ENCODE results near the gene PRICKLE2.

Gene PRICKLE2

GRCh38 chr3:64098670-64099069 is 126.6 kb downstream of the PRICKLE2 start:
- no peak overlapping the region for H3K14ac ChIP-seq (ENCODE audit: low read length)
- H3K9me3 ChIP-seq (ENCODE audit: insufficient read depth, low read depth, low read length): no peaks in the 10 kb centered on the region
- H2BK120ac ChIP-seq (ENCODE audit: insufficient read depth, low read length, poor library complexity): no peak overlapping the region
- no peaks in the 10 kb centered on the region for H3K79me2 ChIP-seq (ENCODE audit: control insufficient read depth, insufficient read depth, low read length, poor library complexity)
- H3K18ac ChIP-seq (ENCODE audit: low read length): no peak overlapping the region
- H4K12ac ChIP-seq (ENCODE audit: low read depth, low read length): no peak overlapping the region
- H4K91ac ChIP-seq (ENCODE audit: low read depth, low read length): no peak overlapping the region
- no peak overlapping the region for H4K8ac ChIP-seq (ENCODE audit: low read depth, low read length)
- H3K4me3 ChIP-seq (ENCODE audit: low read depth, low read length): no peak overlapping the region
- WGBS (ENCODE audit: extremely low coverage, insufficient coverage, insufficient read length): no CpG with 5 or more reads among the region's 3 CpGs
- no peak overlapping the region for H3K27ac ChIP-seq (ENCODE audit: low read depth, low read length)
- H3K4me2 ChIP-seq (ENCODE audit: low read length): no peak overlapping the region
- no peaks in the 10 kb centered on the region for H3K79me1 ChIP-seq (ENCODE audit: low read length)
- H3K9ac ChIP-seq (ENCODE audit: low read length): no peak overlapping the region
- H2AK5ac ChIP-seq (ENCODE audit: low read length): no peak overlapping the region
- no peak overlapping the region for H2BK12ac ChIP-seq (ENCODE audit: low read length)
- H3K36me3 ChIP-seq (ENCODE audit: control insufficient read depth in 1 of 2, insufficient read depth in 2 of 2, low read length in 2 of 2): peaks cover 10 to 35% of the 10 kb centered on the region in 2 experiments
- no peak overlapping the region for H3K4ac ChIP-seq (ENCODE audit: low read depth, low read length)
- H2AFZ ChIP-seq (ENCODE audit: insufficient read depth, low read length, poor library complexity): no peak overlapping the region
- no peak for DNase-seq
- peaks cover 0 to 2% of the 10 kb centered on the region in 2 experiments for H3K4me1 ChIP-seq (ENCODE audit: control insufficient read depth in 1 of 2, insufficient read depth in 2 of 2, low read length in 2 of 2)
- H2BK5ac ChIP-seq (ENCODE audit: low read depth, low read length, poor library complexity): no peak overlapping the region
- H3K23ac ChIP-seq (ENCODE audit: low read length): no peak overlapping the region
- no peaks in the 10 kb centered on the region for H3K27me3 ChIP-seq (ENCODE audit: insufficient read depth, low read length)

- Histone ChIP-seq H2AK5ac (ENCODE audit: low read length) (no peak overlapping the region), H2BK5ac (ENCODE audit: low read depth, low read length, poor library complexity) (no peak overlapping the region), H2AFZ (ENCODE audit: insufficient read depth, low read length, poor library complexity) (no peak overlapping the region), H3K18ac (ENCODE audit: low read length) (no peak overlapping the region), H3K36me3 (ENCODE audit: control insufficient read depth in 1 of 2, insufficient read depth in 2 of 2, low read length in 2 of 2) (peaks cover 10 to 35% of the 10 kb centered on the region in 2 experiments), H4K91ac (ENCODE audit: low read depth, low read length) (no peak overlapping the region), H4K8ac (ENCODE audit: low read depth, low read length) (no peak overlapping the region), H3K79me1 (ENCODE audit: low read length) (no peaks in the 10 kb centered on the region), H3K27ac (ENCODE audit: low read depth, low read length) (no peak overlapping the region), H3K14ac (ENCODE audit: low read length) (no peak overlapping the region), H3K4me1 (ENCODE audit: control insufficient read depth in 1 of 2, insufficient read depth in 2 of 2, low read length in 2 of 2) (peaks cover 0 to 2% of the 10 kb centered on the region in 2 experiments), H3K4ac (ENCODE audit: low read depth, low read length) (no peak overlapping the region), H2BK120ac (ENCODE audit: insufficient read depth, low read length, poor library complexity) (no peak overlapping the region), H2BK12ac (ENCODE audit: low read length) (no peak overlapping the region), H3K27me3 (ENCODE audit: insufficient read depth, low read length) (no peaks in the 10 kb centered on the region), H3K4me3 (ENCODE audit: low read depth, low read length) (no peak overlapping the region), H3K4me2 (ENCODE audit: low read length) (no peak overlapping the region), H3K9ac (ENCODE audit: low read length) (no peak overlapping the region), H3K9me3 (ENCODE audit: insufficient read depth, low read depth, low read length) (no peaks in the 10 kb centered on the region), H3K23ac (ENCODE audit: low read length) (no peak overlapping the region), H3K79me2 (ENCODE audit: control insufficient read depth, insufficient read depth, low read length, poor library complexity) (no peaks in the 10 kb centered on the region), H4K12ac (ENCODE audit: low read depth, low read length) (no peak overlapping the region)
- no peak for DNase-seq
- WGBS (ENCODE audit: extremely low coverage, insufficient coverage, insufficient read length): no CpG with 5 or more reads among the region's 5 CpGs
These were observed 127.3 kb downstream of the PRICKLE2 start for GRCh38 chr3:64097920-64098319.

DNA sequence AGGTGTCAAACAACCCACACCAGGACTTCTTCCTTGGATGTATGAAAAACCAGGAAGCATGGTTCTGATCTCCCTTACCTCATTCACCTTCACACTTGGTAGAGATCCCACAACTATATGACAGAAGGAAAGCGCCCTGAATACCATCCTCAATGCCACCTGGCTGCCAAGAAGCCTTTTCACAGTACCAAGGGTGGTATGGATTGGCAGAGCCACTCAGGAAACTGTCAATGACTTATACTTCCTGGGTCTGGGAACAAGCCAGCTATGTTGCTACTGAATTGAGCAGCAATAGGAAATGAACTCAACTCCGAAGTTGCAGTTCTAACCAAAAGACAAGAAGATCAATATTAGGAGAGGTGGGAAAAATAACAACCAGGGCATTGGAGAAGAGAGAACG is 129.5 kb downstream of the PRICKLE2 start:
- Histone ChIP-seq H4K91ac (ENCODE audit: low read depth, low read length) (no peak overlapping the region), H3K4ac (ENCODE audit: low read depth, low read length) (no peak overlapping the region), H2AFZ (ENCODE audit: insufficient read depth, low read length, poor library complexity) (no peak overlapping the region), H3K9ac (ENCODE audit: low read length) (no peak overlapping the region), H3K9me3 (ENCODE audit: insufficient read depth, low read depth, low read length) (no peaks in the 10 kb centered on the region), H2BK5ac (ENCODE audit: low read depth, low read length, poor library complexity) (no peak overlapping the region), H2BK120ac (ENCODE audit: insufficient read depth, low read length, poor library complexity) (no peak overlapping the region), H3K23ac (ENCODE audit: low read length) (no peak overlapping the region), H3K14ac (ENCODE audit: low read length) (no peak overlapping the region), H3K4me1 (ENCODE audit: control insufficient read depth in 1 of 2, insufficient read depth in 2 of 2, low read length in 2 of 2) (peaks cover 2% of the 10 kb centered on the region in 2 experiments), H3K27me3 (ENCODE audit: insufficient read depth, low read length) (no peaks in the 10 kb centered on the region), H2BK12ac (ENCODE audit: low read length) (no peak overlapping the region), H3K79me2 (ENCODE audit: control insufficient read depth, insufficient read depth, low read length, poor library complexity) (no peaks in the 10 kb centered on the region), H3K27ac (ENCODE audit: low read depth, low read length) (no peak overlapping the region), H3K36me3 (ENCODE audit: control insufficient read depth in 1 of 2, insufficient read depth in 2 of 2, low read length in 2 of 2) (peaks cover 10 to 32% of the 10 kb centered on the region in 2 experiments), H4K8ac (ENCODE audit: low read depth, low read length) (no peak overlapping the region), H2AK5ac (ENCODE audit: low read length) (no peak overlapping the region), H3K18ac (ENCODE audit: low read length) (no peak overlapping the region), H3K4me2 (ENCODE audit: low read length) (no peak overlapping the region), H3K79me1 (ENCODE audit: low read length) (peaks cover 3% of the 10 kb centered on the region), H4K12ac (ENCODE audit: low read depth, low read length) (no peak overlapping the region), H3K4me3 (ENCODE audit: low read depth, low read length) (no peak overlapping the region)
- WGBS (ENCODE audit: extremely low coverage, insufficient coverage, insufficient read length): no CpG with 5 or more reads among the region's 3 CpGs
- DNase-seq: no peak

DNA sequence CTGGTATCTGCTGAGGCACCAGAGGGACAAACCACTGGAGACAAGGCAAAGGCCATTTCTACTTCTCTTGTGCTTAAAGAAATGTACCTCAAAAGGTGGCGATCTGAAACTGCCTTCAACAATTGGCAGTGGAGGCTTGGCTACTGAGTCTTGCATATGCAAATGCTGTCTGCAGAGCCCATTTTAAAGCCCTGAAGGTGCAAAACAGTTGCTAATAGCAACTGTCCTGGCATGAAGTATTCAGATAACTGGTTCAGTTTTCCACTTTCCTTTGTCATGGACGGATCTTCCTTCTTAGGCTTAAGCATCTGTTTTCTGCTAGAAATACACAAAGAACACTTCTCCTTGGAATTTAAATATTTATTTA is 130.6 kb downstream of the PRICKLE2 start:
- no peak overlapping the region for H4K8ac ChIP-seq (ENCODE audit: low read depth, low read length)
- H2BK120ac ChIP-seq (ENCODE audit: insufficient read depth, low read length, poor library complexity): no peak overlapping the region
- H2BK12ac ChIP-seq (ENCODE audit: low read length): no peak overlapping the region
- no peak for DNase-seq
- H3K23ac ChIP-seq (ENCODE audit: low read length): peak overlapping the region; percentile 41
- no peak overlapping the region for H4K91ac ChIP-seq (ENCODE audit: low read depth, low read length)
- no peak overlapping the region for H2AK5ac ChIP-seq (ENCODE audit: low read length)
- H3K9ac ChIP-seq (ENCODE audit: low read length): no peak overlapping the region
- no peak overlapping the region for H3K18ac ChIP-seq (ENCODE audit: low read length)
- H3K4me1 ChIP-seq (ENCODE audit: control insufficient read depth in 1 of 2, insufficient read depth in 2 of 2, low read length in 2 of 2): peaks cover 2% of the 10 kb centered on the region in 2 experiments
- peaks cover 3% of the 10 kb centered on the region for H3K79me1 ChIP-seq (ENCODE audit: low read length)
- H3K4me2 ChIP-seq (ENCODE audit: low read length): no peak overlapping the region
- no peak overlapping the region for H3K27ac ChIP-seq (ENCODE audit: low read depth, low read length)
- H3K79me2 ChIP-seq (ENCODE audit: control insufficient read depth, insufficient read depth, low read length, poor library complexity): no peaks in the 10 kb centered on the region
- no peaks in the 10 kb centered on the region for H3K9me3 ChIP-seq (ENCODE audit: insufficient read depth, low read depth, low read length)
- WGBS (ENCODE audit: extremely low coverage, insufficient coverage, insufficient read length): no CpG with 5 or more reads among the region's 2 CpGs
- H3K36me3 ChIP-seq (ENCODE audit: control insufficient read depth in 1 of 2, insufficient read depth in 2 of 2, low read length in 2 of 2): peaks cover 8 to 28% of the 10 kb centered on the region in 2 experiments
- no peak overlapping the region for H3K4ac ChIP-seq (ENCODE audit: low read depth, low read length)
- no peaks in the 10 kb centered on the region for H3K27me3 ChIP-seq (ENCODE audit: insufficient read depth, low read length)
- H3K4me3 ChIP-seq (ENCODE audit: low read depth, low read length): no peak overlapping the region
- H2AFZ ChIP-seq (ENCODE audit: insufficient read depth, low read length, poor library complexity): no peak overlapping the region
- no peak overlapping the region for H4K12ac ChIP-seq (ENCODE audit: low read depth, low read length)
- no peak overlapping the region for H3K14ac ChIP-seq (ENCODE audit: low read length)
- H2BK5ac ChIP-seq (ENCODE audit: low read depth, low read length, poor library complexity): no peak overlapping the region

All from trophoblast cell (in vitro differentiated cells and primary cell).